DMS53 treated with DMSO at 0.1 percent for 48 hours (cell line): Measurements from ENCODE around the gene CSMD2.
"Not testable (repeated sequence)": the region's sequence is repeated elsewhere in the genome, so short reads cannot be mapped to it uniquely, and the experiment has no call there.

Source experiments
- DNase-seq: peaks from one replicate; lab custom pipeline; 2025; ENCODE audit not compliant: unreplicated experiment; lab: John Stamatoyannopoulos, UW

Gene CSMD2

GRCh38 chr1:34055818-34056217 is 109.2 kb downstream of the CSMD2 start:
- no peak for DNase-seq

- DNase-seq: no peak
Measured at GRCh38 chr1:34054920-34055319, 110.1 kb downstream of the CSMD2 start.

- DNase-seq: no peak
Measured at GRCh38 chr1:34053660-34054059, 111.4 kb downstream of the CSMD2 start.

- DNase-seq: no peak
Measured at GRCh38 chr1:34052565-34052964, 112.5 kb downstream of the CSMD2 start.

- no peak for DNase-seq
Measured at GRCh38 chr1:34050709-34051485, 114.1 kb downstream of the CSMD2 start.

- DNase-seq: no peak
Measured at GRCh38 chr1:34049994-34050393, 115.0 kb downstream of the CSMD2 start.

- DNase-seq: no peak
Measured at GRCh38 chr1:34049477-34049876, 115.6 kb downstream of the CSMD2 start.

- no peak for DNase-seq
Measured at GRCh38 chr1:34037856-34038255, 127.2 kb downstream of the CSMD2 start.

- DNase-seq: no peak
Measured at GRCh38 chr1:34037109-34037508, 127.9 kb downstream of the CSMD2 start.

GRCh38 chr1:34034036-34034435 is 131.0 kb downstream of the CSMD2 start:
- no peak for DNase-seq

- no peak for DNase-seq
Measured at GRCh38 chr1:34029954-34030353, 135.1 kb downstream of the CSMD2 start.

GRCh38 chr1:34029515-34029914 is 135.5 kb downstream of the CSMD2 start:
- DNase-seq: no peak

- DNase-seq: no peak
Measured at GRCh38 chr1:34028381-34029055, 136.5 kb downstream of the CSMD2 start.

GRCh38 chr1:34025675-34026074 is 139.4 kb downstream of the CSMD2 start:
- no peak for DNase-seq

- no peak for DNase-seq
Measured at GRCh38 chr1:34024485-34024884, 140.5 kb downstream of the CSMD2 start.

GRCh38 chr1:34019741-34020552 is 145.1 kb downstream of the CSMD2 start:
- DNase-seq: peak; percentile 53

GRCh38 chr1:34018285-34018684 is 146.7 kb downstream of the CSMD2 start:
- DNase-seq: no peak

- DNase-seq: not testable (repeated sequence)
Measured at GRCh38 chr1:34016281-34016680, 148.7 kb downstream of the CSMD2 start.

- no peak for DNase-seq
Measured at GRCh38 chr1:34013958-34014737, 150.9 kb downstream of the CSMD2 start.

GRCh38 chr1:34013136-34013535 is 151.9 kb downstream of the CSMD2 start:
- no peak for DNase-seq
